Epithelial cell of prostate (primary cell): ENCODE data around the gene HARS2.
A peak's percentile ranks its signal among the peaks of the same experiment; 100 is the strongest.
"Not testable (repeated sequence)": the region's sequence is repeated elsewhere in the genome, so short reads cannot be mapped to it uniquely, and the experiment has no call there.

Experiments
- DNase-seq: peaks from one replicate; pipeline ENCODE4 v3.0.0-alpha.2; 2011; ENCODE audit warnings: low read depth, low spot score
- H3K27ac ChIP-seq: fragments of 450-650 bp; 2 replicates; pipeline ENCODE4 v1.5.1; 2017; ENCODE audit warnings: mild to moderate bottlenecking

Gene HARS2

GRCh38 chr5:140696891-140697492 lies 5.7 kb downstream of the HARS2 start:
- DNase-seq: no peak
- no peak overlapping the region for H3K27ac ChIP-seq

- peak; percentile 97 for DNase-seq
- peak within 1 kb of the TSS; percentile 36 for H3K27ac ChIP-seq
These were observed 9.2 kb downstream of the HARS2 start, which contains the start of gene ZMAT2 for GRCh38 chr5:140700177-140701144. Gene ZMAT2, plus strand, starts transcription at chr5:140700447. Its CDS starts 14 bp downstream, at chr5:140700461.

- H3K27ac ChIP-seq: no peak overlapping the region
- DNase-seq: no peak
These were observed 16.6 kb downstream of the HARS2 start for GRCh38 chr5:140707812-140708211.

- not testable (repeated sequence) for DNase-seq, H3K27ac ChIP-seq
These were observed 17.5 kb downstream of the HARS2 start for GRCh38 chr5:140708787-140709186.

- peak overlapping the region; percentile 78 for H3K27ac ChIP-seq
- peak; percentile 89 for DNase-seq
These were observed 19.8 kb downstream of the HARS2 start for GRCh38 chr5:140710899-140711552.

- H3K27ac ChIP-seq: no peak overlapping the region
- DNase-seq: no peak
These were observed 20.5 kb downstream of the HARS2 start for GRCh38 chr5:140711794-140712193.

GRCh38 chr5:140713562-140714094 lies 22.4 kb downstream of the HARS2 start:
- no peak for DNase-seq
- H3K27ac ChIP-seq: no peak overlapping the region

GRCh38 chr5:140716238-140716637 lies 25.0 kb downstream of the HARS2 start:
- H3K27ac ChIP-seq, DNase-seq: not testable (repeated sequence)

GRCh38 chr5:140718266-140718592 lies 27.0 kb downstream of the HARS2 start:
- H3K27ac ChIP-seq: no peak overlapping the region
- DNase-seq: no peak

- not testable (repeated sequence) for H3K27ac ChIP-seq, DNase-seq
These were observed 29.5 kb downstream of the HARS2 start for GRCh38 chr5:140720738-140721137.

- not testable (repeated sequence) for DNase-seq, H3K27ac ChIP-seq
These were observed 30.1 kb downstream of the HARS2 start for GRCh38 chr5:140721395-140721794.

GRCh38 chr5:140725799-140726471 lies 34.7 kb downstream of the HARS2 start:
- H3K27ac ChIP-seq: no peak overlapping the region
- DNase-seq: peak; percentile 82

- no peak overlapping the region for H3K27ac ChIP-seq
- DNase-seq: no peak
These were observed 41.8 kb downstream of the HARS2 start for GRCh38 chr5:140733098-140733497.

- DNase-seq: no peak
- no peak overlapping the region for H3K27ac ChIP-seq
These were observed 43.1 kb downstream of the HARS2 start for GRCh38 chr5:140734354-140734753.

- H3K27ac ChIP-seq: no peak overlapping the region
- no peak for DNase-seq
These were observed 46.2 kb downstream of the HARS2 start for GRCh38 chr5:140737486-140737885.

- DNase-seq: no peak
- no peak overlapping the region for H3K27ac ChIP-seq
These were observed 50.7 kb downstream of the HARS2 start for GRCh38 chr5:140741967-140742366.
